ENCODE results near the gene DLGAP1. TPM values are rescaled to one million over a fixed set of nuclear protein-coding genes. Genes with fewer than 3 reads are reported as not detected.

DLGAP1 gene
- total and polyA plus RNA-seq, 2 of the 4 experiments (the other 2 are of a cell fraction) = under 0.01 to 0.09 TPM

GRCh38 chr18:4204438-4204720 lies 250.7 kb downstream of the DLGAP1 start:
- Histone ChIP-seq H2AFZ (replicated peaks; ENCODE audit: low read length, poor library complexity) (no peak overlapping the region), H2AK5ac (ENCODE audit: low read depth, low read length) (no peak overlapping the region), H3K18ac (ENCODE audit: low read depth, low read length) (no peak overlapping the region), H4K5ac (ENCODE audit: low read depth, low read length) (no peak overlapping the region), H3K14ac (replicated peaks; ENCODE audit: low read depth, low read length) (no peak overlapping the region), H3K27ac (ENCODE audit: insufficient read depth, low read length) (no peak overlapping the region), H2BK20ac (ENCODE audit: low read depth, low read length) (no peak overlapping the region), H3K79me1 (ENCODE audit: low read depth in 1 of 2, low read length in 2 of 2) (no peaks in the 10 kb centered on the region), H3K9ac (ENCODE audit: low read depth, low read length) (no peak overlapping the region), H3K4me2 (ENCODE audit: low read depth, low read length) (no peak overlapping the region), H4K20me1 (ENCODE audit: insufficient read depth, low read length) (no peaks in the 10 kb centered on the region), H3K4me1 (ENCODE audit: control insufficient read depth, insufficient read depth, low read length) (no peaks in the 10 kb centered on the region), H2BK15ac (ENCODE audit: low read depth, low read length) (no peak overlapping the region), H3K36me3 (ENCODE audit: control insufficient read depth, insufficient read depth, low read length) (no peaks in the 10 kb centered on the region), H3K9me1 (ENCODE audit: insufficient read depth, low read length) (no peaks in the 10 kb centered on the region), H3K56ac (ENCODE audit: extremely low read depth, insufficient read depth, low read length) (no peak overlapping the region), H3K9me3 (ENCODE audit: control insufficient read depth, insufficient read depth, low read length) (peaks cover 5% of the 10 kb centered on the region; the same call in 1 of the 2 replicates), H2AK9ac (replicated peaks; ENCODE audit: low read depth, low read length, poor library complexity) (no peak overlapping the region), H3K27me3 (ENCODE audit: control insufficient read depth, insufficient read depth, low read length) (no peaks in the 10 kb centered on the region), H3K4me3 (ENCODE audit: insufficient read depth, low read depth, low read length) (no peak overlapping the region), H3K4ac (ENCODE audit: low read depth, low read length) (no peak overlapping the region), H4K91ac (ENCODE audit: insufficient read depth, low read depth, low read length) (no peak overlapping the region), H2BK5ac (ENCODE audit: low read depth, low read length, poor library complexity, severe bottlenecking) (no peak overlapping the region), H4K8ac (ENCODE audit: low read depth in 2 of 2, low read length in 2 of 2) (no peak overlapping the region), H2BK120ac (ENCODE audit: low read depth, low read length) (no peak overlapping the region), H3K23ac (ENCODE audit: low read depth, low read length) (no peak overlapping the region)
- intact Hi-C loops (cut with micrococcal nuclease) (no loop called here), dilution Hi-C loops (cut with HindIII; ENCODE audit: low sequenced_read_pairs, unreplicated experiment) (no loop called here), in situ Hi-C loops (cut with MboI; ENCODE audit: low sequenced_read_pairs) (no loop called here)
- no TSS peak for BruUV-seq (replicated peaks)
- WGBS, 2 experiments (ENCODE audit: extremely low coverage in 2 of 2, insufficient read length in 1 of 2) = no CpG with 5 or more reads among the region's 1 CpG
- ATAC-seq (ENCODE audit: low read depth) (no peak), DNase-seq (no peak)
- no peak for TF ChIP-seq POLR2A (IDR thresholded peaks at IDR 0.05; ENCODE audit: low read depth, low read length)
- TF ChIP-seq SMC3 (IDR thresholded peaks at IDR 0.05; ENCODE audit: low read depth, low read length) = no peak
- no peak for TF ChIP-seq MAZ (IDR thresholded peaks at IDR 0.05; ENCODE audit: borderline replicate concordance, low read depth, low read length)
- no peak for TF ChIP-seq MAFK (IDR thresholded peaks at IDR 0.05; ENCODE audit: low read depth, low read length)
- TF ChIP-seq, protein P1, sequence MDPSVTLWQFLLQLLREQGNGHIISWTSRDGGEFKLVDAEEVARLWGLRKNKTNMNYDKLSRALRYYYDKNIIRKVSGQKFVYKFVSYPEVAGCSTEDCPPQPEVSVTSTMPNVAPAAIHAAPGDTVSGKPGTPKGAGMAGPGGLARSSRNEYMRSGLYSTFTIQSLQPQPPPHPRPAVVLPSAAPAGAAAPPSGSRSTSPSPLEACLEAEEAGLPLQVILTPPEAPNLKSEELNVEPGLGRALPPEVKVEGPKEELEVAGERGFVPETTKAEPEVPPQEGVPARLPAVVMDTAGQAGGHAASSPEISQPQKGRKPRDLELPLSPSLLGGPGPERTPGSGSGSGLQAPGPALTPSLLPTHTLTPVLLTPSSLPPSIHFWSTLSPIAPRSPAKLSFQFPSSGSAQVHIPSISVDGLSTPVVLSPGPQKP (IDR thresholded peaks at IDR 0.05; ENCODE audit: borderline replicate concordance, low read depth, low read length) = no peak
- TF ChIP-seq RFX5 (IDR thresholded peaks at IDR 0.05; ENCODE audit: low read depth, low read length) = no peak
- no peak for TF ChIP-seq RAD21 (IDR thresholded peaks at IDR 0.05; ENCODE audit: low read length)
- no peak for TF ChIP-seq MXI1 (IDR thresholded peaks at IDR 0.05; ENCODE audit: borderline replicate concordance, low read depth, low read length)
- TF ChIP-seq NFE2L2 (IDR thresholded peaks at IDR 0.05; ENCODE audit: low read depth, low read length) = no peak
- TF ChIP-seq, protein P2, sequence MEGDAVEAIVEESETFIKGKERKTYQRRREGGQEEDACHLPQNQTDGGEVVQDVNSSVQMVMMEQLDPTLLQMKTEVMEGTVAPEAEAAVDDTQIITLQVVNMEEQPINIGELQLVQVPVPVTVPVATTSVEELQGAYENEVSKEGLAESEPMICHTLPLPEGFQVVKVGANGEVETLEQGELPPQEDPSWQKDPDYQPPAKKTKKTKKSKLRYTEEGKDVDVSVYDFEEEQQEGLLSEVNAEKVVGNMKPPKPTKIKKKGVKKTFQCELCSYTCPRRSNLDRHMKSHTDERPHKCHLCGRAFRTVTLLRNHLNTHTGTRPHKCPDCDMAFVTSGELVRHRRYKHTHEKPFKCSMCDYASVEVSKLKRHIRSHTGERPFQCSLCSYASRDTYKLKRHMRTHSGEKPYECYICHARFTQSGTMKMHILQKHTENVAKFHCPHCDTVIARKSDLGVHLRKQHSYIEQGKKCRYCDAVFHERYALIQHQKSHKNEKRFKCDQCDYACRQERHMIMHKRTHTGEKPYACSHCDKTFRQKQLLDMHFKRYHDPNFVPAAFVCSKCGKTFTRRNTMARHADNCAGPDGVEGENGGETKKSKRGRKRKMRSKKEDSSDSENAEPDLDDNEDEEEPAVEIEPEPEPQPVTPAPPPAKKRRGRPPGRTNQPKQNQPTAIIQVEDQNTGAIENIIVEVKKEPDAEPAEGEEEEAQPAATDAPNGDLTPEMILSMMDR (conservative IDR thresholded peaks at IDR 0.05; ENCODE audit: low read depth, low read length) = no peak
- TF ChIP-seq FOS (IDR thresholded peaks at IDR 0.05; ENCODE audit: low read depth, low read length) = no peak
- ChIA-PET CTCF (no interaction called here), POLR2A (ENCODE audit: unreplicated experiment) (no interaction called here)
